Thyroid gland (tissue), 4 donors: Measurements from ENCODE around the gene CISTR. TPM values are rescaled to one million over a fixed set of nuclear protein-coding genes. Genes with fewer than 3 reads are reported as not detected.

Experiments used
- DNase-seq, 2 donors: peaks; one replicate each; pipeline ENCODE4 v3.0.0-alpha.2; 2019
- H3K27ac ChIP-seq, 3 donors: fragments of 200-600 bp; sonication (generic); 1 replicate in 2 of 3; 2 replicates in 1 of 3; pipeline ENCODE4 v1.5.1; 2016 to 2019; ENCODE audit warnings: mild to moderate bottlenecking in 1 of 3, moderate library complexity in 1 of 3
- H3K27me3 ChIP-seq: fragments of 200-600 bp; sonication (generic); one replicate; pipeline ENCODE4 v1.5.1; 2019
- H3K36me3 ChIP-seq, 2 donors: fragments of 200-600 bp; sonication (generic); one replicate each; pipeline ENCODE4 v1.5.1; 2016 to 2019
- H3K4me1 ChIP-seq, 2 donors: fragments of 200-600 bp; sonication (generic); one replicate each; pipeline ENCODE4 v1.5.1; 2017 to 2019
- H3K4me3 ChIP-seq, 3 donors: fragments of 200-600 bp; sonication (generic); replicated peaks in 1 of 3; 1 replicate in 2 of 3; 2 replicates in 1 of 3; pipeline ENCODE4 v1.5.1; 2016; ENCODE audit warnings: mild to moderate bottlenecking in 1 of 3
- H3K9me3 ChIP-seq: fragments of 200-600 bp; sonication (generic); one replicate; pipeline ENCODE4 v1.5.1; 2017
- POLR2A ChIP-seq, 2 donors: fragments of 450-650 bp; IDR thresholded peaks; one replicate each; pipeline ENCODE4 v1.6.1; 2017; ENCODE audit warnings: antibody characterized with exemption in 2 of 2, mild to moderate bottlenecking in 2 of 2, moderate library complexity in 1 of 2
- WGBS, 2 donors: methylation state at CpG; one replicate each; pipeline ENCODE4 v1.1.5; 2017; 5-methylcytosine and 5-hydroxymethylcytosine counted together
- intact Hi-C: fragments of 100-400 bp; cut with DNase I; formaldehyde crosslinking; loops from one replicate; pipeline ENCODE4 v1.15.1; 2023
- total RNA-seq, 4 donors: library from RNA; depleted of rRNA; stranded (reverse); fragments of >200 nt; gene quantifications; one replicate each; pipeline ENCODE4 v1.2.3, GENCODE V29; 2016
- TF ChIP-seq, protein P1 (sequence below), 6 experiments: fragments of 200-600 bp in 3 of 6; fragments of 450-650 bp in 3 of 6; sonication (generic) in 3 of 6; IDR thresholded peaks; one replicate each; pipeline ENCODE4 v1.5.1; 2016 to 2019; ENCODE audit warnings: antibody characterized with exemption in 6 of 6, mild to moderate bottlenecking in 2 of 6, inconsistent platforms in 1 of 6, moderate library complexity in 1 of 6

The CISTR gene
- total RNA-seq, 4 donors from 2014 or later, result not detected

DNA sequence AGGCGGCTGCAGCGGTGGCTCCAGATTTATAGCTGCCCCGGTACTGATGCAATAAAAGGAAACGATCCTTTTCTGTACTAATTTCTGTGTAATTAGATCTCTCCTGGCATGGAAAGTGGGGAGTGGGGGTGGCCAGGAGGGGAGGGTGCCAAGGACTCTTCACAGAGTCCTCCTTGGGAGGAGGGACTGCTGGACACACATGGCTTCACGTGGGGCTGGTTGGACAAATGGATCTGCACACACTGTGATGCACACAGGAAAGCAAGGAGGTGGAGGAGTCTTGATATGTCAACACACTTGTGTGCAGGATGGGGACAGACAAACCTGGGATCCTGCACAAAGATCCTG is 52.1 kb downstream of the CISTR start:
- Histone ChIP-seq H3K4me3 (no peak overlapping the region), H3K27ac (no peak overlapping the region), H3K36me3 (no peaks in the 10 kb centered on the region), H3K9me3 (no peaks in the 10 kb centered on the region), H3K4me1 (peaks cover 0 to 17% of the 10 kb centered on the region in 2 donors), H3K27me3 (peaks cover 18% of the 10 kb centered on the region)
- no peak for DNase-seq
- TF ChIP-seq POLR2A (IDR thresholded peaks at IDR 0.05), result no peak
- WGBS, 2 donors, result 41 to 55% methylated on average over 5 of the region's 5 CpGs
- intact Hi-C loops, result no loop called here

DNA sequence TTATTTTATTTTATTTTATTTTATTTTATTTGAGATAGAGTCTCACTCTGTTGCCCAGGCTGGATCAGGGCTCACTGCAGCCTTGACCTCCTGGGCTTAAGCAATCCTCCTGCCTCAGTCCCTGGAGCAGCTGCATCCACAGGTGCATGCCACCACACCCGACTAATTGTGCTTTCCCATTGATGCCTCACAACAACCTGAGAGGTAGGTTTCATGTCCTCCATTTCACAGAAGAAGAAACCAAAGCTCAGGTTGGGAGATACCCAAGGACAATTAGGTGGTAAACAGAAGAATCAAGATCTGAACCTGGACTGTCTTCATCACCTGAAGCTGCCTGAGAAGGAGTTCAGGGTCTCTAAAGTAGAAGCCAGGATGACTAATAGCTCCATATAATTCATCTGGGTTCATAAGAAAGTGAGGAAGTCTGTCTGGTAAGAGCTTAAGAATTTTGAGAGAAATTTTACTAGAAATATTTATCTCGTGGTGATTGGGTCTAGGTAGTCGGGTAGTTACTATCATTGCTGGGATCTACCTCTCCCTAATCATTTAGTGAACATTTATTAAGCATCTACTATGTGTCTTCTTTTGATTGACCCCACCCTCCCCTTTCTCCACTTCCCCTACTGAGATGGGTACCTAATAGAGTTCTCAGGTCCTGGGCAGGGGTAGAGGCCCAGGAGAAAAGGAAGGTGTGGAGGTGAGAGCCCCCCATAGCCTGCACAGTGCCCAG is 52.7 kb downstream of the CISTR start:
- intact Hi-C loops, result no loop called here
- H3K4me3 ChIP-seq, result no peak overlapping the region
- peaks cover 0 to 17% of the 10 kb centered on the region in 2 donors for H3K4me1 ChIP-seq
- H3K36me3 ChIP-seq, result no peaks in the 10 kb centered on the region
- TF ChIP-seq, protein P1, sequence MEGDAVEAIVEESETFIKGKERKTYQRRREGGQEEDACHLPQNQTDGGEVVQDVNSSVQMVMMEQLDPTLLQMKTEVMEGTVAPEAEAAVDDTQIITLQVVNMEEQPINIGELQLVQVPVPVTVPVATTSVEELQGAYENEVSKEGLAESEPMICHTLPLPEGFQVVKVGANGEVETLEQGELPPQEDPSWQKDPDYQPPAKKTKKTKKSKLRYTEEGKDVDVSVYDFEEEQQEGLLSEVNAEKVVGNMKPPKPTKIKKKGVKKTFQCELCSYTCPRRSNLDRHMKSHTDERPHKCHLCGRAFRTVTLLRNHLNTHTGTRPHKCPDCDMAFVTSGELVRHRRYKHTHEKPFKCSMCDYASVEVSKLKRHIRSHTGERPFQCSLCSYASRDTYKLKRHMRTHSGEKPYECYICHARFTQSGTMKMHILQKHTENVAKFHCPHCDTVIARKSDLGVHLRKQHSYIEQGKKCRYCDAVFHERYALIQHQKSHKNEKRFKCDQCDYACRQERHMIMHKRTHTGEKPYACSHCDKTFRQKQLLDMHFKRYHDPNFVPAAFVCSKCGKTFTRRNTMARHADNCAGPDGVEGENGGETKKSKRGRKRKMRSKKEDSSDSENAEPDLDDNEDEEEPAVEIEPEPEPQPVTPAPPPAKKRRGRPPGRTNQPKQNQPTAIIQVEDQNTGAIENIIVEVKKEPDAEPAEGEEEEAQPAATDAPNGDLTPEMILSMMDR (IDR thresholded peaks at IDR 0.05), result no peak
- no peak for TF ChIP-seq POLR2A (IDR thresholded peaks at IDR 0.05)
- peaks cover 18% of the 10 kb centered on the region for H3K27me3 ChIP-seq
- H3K27ac ChIP-seq, result no peak overlapping the region
- no peak for DNase-seq
- no peaks in the 10 kb centered on the region for H3K9me3 ChIP-seq
- 71 to 77% methylated on average over 3 of the region's 3 CpGs for WGBS, 2 donors

DNA sequence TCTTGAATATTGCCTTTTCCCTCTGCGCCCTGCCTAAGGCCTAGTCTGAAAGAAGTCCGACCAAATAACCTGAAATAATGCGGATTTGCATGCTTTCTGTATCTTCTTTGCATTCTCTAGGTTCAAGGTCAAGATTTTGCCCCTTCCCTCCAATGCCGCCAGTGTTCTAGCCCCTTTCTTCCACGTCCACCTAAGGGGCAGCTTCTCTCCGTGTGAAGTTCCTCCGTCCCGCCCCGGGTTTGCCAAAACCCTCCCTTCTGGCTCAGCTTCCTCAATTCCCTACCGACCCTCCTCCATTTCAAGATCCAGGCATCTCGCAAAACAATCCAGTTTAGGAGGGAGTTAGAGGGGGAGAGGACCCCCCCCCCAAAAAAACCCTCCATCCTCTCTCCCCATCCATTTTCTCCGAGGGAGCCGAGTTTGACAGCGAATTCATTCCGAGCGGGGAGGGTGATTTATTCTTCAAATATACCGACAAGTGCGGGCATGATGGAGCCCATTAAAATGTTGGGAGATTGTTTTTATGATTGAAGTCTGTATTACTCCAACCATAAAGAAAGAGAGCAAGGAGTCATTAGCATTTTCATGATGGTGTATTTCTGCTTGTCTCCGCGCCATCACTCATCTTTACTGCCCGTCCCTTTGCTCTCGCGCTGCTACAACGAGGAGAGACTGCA is 55.0 kb downstream of the CISTR start:
- peaks cover 15% of the 10 kb centered on the region for H3K27me3 ChIP-seq
- H3K9me3 ChIP-seq, result no peaks in the 10 kb centered on the region
- no peak for TF ChIP-seq POLR2A (IDR thresholded peaks at IDR 0.05)
- TF ChIP-seq, protein P1 (IDR thresholded peaks at IDR 0.05), result no peak
- 28 to 30% methylated on average over 23 to 24 of the region's 24 CpGs for WGBS, 2 donors
- peaks cover 0 to 17% of the 10 kb centered on the region in 2 donors for H3K4me1 ChIP-seq
- H3K27ac ChIP-seq, result no peak overlapping the region
- intact Hi-C loops, result no loop called here
- DNase-seq, result peak in 1 of 2 donors; percentile 12
- no peak overlapping the region for H3K4me3 ChIP-seq
- no peaks in the 10 kb centered on the region for H3K36me3 ChIP-seq

Other genes starting within 250 kb of the CISTR start
- gene NPFF, start 244.5 kb downstream of the CISTR start, total RNA-seq, result not detected
- 10 to 100 TPM; 21.3 to 40.1 (median 37.6) TPM for gene ATF7, start 125.6 kb downstream of the CISTR start, total RNA-seq
- 100 to 1,000 TPM; 181 to 334 (median 259) TPM for gene ATP5MC2, start 75.9 kb downstream of the CISTR start, total RNA-seq
- 100 to 1,000 TPM; 153 to 212 (median 155) TPM for gene CALCOCO1, start 24.5 kb downstream of the CISTR start, total RNA-seq
- not detected for gene HOXC13, start 186.9 kb upstream of the CISTR start, total RNA-seq
- gene HOXC12, start 202.9 kb upstream of the CISTR start, total RNA-seq, result not detected
- gene HOXC11, start 221.1 kb upstream of the CISTR start, total RNA-seq, result not detected
- not detected for gene HOTAIR, start 223.0 kb upstream of the CISTR start, total RNA-seq
- gene HOXC10, start 233.2 kb upstream of the CISTR start, total RNA-seq, result not detected
- gene HOXC9, start 248.2 kb upstream of the CISTR start, total RNA-seq, result under 1 TPM in 2 of 4 donors, not detected in 2; 0.22 to 0.27 TPM